ENCODE results near the gene PI4KA. TPM values are rescaled to one million over a fixed set of nuclear protein-coding genes. Genes with fewer than 3 reads are reported as not detected.
"Not testable (repeated sequence)": the region's sequence is repeated elsewhere in the genome, so short reads cannot be mapped to it uniquely, and the experiment has no call there.

PI4KA gene
- total and polyA plus RNA-seq, 2 experiments from 2014 or later = 17.1 to 38.1 TPM

DNA sequence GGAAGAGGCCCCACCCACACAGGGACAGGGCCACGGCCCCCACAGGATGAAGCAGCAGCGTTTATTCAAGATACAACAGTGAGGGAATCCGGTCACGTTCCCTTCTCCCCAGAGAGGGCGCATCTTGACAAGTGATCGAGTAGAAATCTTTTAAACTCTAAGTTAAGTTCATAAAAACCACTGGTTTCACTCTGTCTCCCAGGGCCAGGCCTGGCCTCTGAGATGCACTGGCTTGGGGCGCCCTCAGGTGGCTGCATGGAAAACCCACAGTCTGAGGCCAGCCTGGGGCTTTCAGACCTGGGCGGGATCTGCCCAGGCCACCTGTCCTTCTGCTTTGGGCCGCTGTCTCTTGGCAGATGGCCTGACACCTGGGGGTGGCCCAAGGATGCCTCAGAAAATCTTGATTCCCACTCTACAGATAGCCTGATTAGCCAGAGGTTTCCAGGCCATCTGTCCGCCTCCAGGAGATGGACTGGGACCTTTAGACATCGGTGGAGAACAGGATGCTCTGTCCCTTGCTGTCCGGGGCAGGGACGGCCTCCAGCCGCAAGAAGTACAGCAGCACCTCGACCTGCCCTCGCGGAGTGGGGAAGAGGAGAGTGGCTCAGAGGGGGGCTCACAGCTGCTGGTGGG lies 161.0 kb downstream of the PI4KA start:
- not testable (repeated sequence) for H3K27ac ChIP-seq (ENCODE audit: low read depth); H2AFZ ChIP-seq

DNA sequence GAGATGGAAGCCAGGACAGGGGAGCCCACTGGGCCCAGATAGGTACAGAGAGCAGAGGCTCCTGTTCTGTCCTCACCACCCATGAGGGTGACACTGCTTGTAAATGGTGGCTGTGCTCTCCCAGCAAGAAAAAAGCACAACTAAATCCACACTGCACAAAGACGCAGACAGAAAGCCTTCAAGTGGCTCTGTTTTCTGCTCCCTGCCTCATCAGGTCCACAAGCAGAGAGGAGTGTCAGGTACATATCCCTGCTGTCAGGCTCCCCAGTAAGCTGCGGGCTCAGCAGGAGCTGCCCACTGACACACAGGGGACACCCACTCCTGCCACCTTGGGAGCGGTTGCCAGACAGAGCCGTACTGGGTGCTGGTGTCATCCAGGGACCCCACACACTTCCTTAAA lies 162.6 kb downstream of the PI4KA start:
- not testable (repeated sequence) for H3K27me3 ChIP-seq (ENCODE audit: insufficient read depth); H3K9me3 Mint-ChIP-seq; H3K36me3 Mint-ChIP-seq (ENCODE audit: low read depth); H4K20me1 ChIP-seq (replicated peaks; ENCODE audit: insufficient read depth); H3K27ac Mint-ChIP-seq; H3K4me2 ChIP-seq; DNase-seq (ENCODE audit: low spot score); H3K27ac ChIP-seq (ENCODE audit: low read depth); H3K4me3 ChIP-seq; H3K79me2 ChIP-seq (replicated peaks; ENCODE audit: insufficient read depth); H3K9me2 ChIP-seq (ENCODE audit: insufficient read depth); H3K4me1 ChIP-seq (ENCODE audit: insufficient read depth); H2AFZ ChIP-seq; H3K27me3 Mint-ChIP-seq (ENCODE audit: insufficient read depth, low read depth, poor library complexity); H3K4me3 Mint-ChIP-seq; H3F3A ChIP-seq (replicated peaks; ENCODE audit: low read depth); ATAC-seq; H3K36me3 ChIP-seq (ENCODE audit: insufficient read depth); H3K4me1 Mint-ChIP-seq

More for the DNA sequence above, 161.0 kb downstream of the PI4KA start:
- not testable (repeated sequence) for H3K4me1 Mint-ChIP-seq; H3K36me3 Mint-ChIP-seq (ENCODE audit: low read depth); H3K27ac Mint-ChIP-seq; H3K9me3 Mint-ChIP-seq; H3K4me1 ChIP-seq (ENCODE audit: insufficient read depth); H3K79me2 ChIP-seq (replicated peaks; ENCODE audit: insufficient read depth); H3K4me3 ChIP-seq; H3K4me3 Mint-ChIP-seq; H3K36me3 ChIP-seq (ENCODE audit: insufficient read depth); H4K20me1 ChIP-seq (replicated peaks; ENCODE audit: insufficient read depth); ATAC-seq; H3K27me3 ChIP-seq (ENCODE audit: insufficient read depth); H3K4me2 ChIP-seq; H3K27me3 Mint-ChIP-seq (ENCODE audit: insufficient read depth, low read depth, poor library complexity); H3K9me2 ChIP-seq (ENCODE audit: insufficient read depth); H3F3A ChIP-seq (replicated peaks; ENCODE audit: low read depth)
- TF ChIP-seq CTCF (conservative IDR thresholded peaks at IDR 0.05; ENCODE audit: low read depth in 2 of 2) = peak; percentile 26 to 40; a peak in 3 of 4 replicates
- DNase-seq (ENCODE audit: low spot score) = peak; percentile 73

GRCh38 chr22:20695205-20695604 lies 163.4 kb downstream of the PI4KA start:
- not testable (repeated sequence) for H3K36me3 Mint-ChIP-seq (ENCODE audit: low read depth); ATAC-seq; H3K4me1 ChIP-seq (ENCODE audit: insufficient read depth); H3K4me3 ChIP-seq; H3K27me3 ChIP-seq (ENCODE audit: insufficient read depth); H3K4me2 ChIP-seq; H3F3A ChIP-seq (replicated peaks; ENCODE audit: low read depth); H3K27me3 Mint-ChIP-seq (ENCODE audit: insufficient read depth, low read depth, poor library complexity); H3K27ac Mint-ChIP-seq; H3K9me3 Mint-ChIP-seq; H3K79me2 ChIP-seq (replicated peaks; ENCODE audit: insufficient read depth); H2AFZ ChIP-seq; H3K4me1 Mint-ChIP-seq; H3K27ac ChIP-seq (ENCODE audit: low read depth); DNase-seq (ENCODE audit: low spot score); H3K36me3 ChIP-seq (ENCODE audit: insufficient read depth); H4K20me1 ChIP-seq (replicated peaks; ENCODE audit: insufficient read depth); H3K4me3 Mint-ChIP-seq; H3K9me2 ChIP-seq (ENCODE audit: insufficient read depth)

GRCh38 chr22:20694256-20694655 lies 164.4 kb downstream of the PI4KA start:
- H3K4me2 ChIP-seq; H3K27ac ChIP-seq (ENCODE audit: low read depth); ATAC-seq; DNase-seq (ENCODE audit: low spot score); H3K27me3 ChIP-seq (ENCODE audit: insufficient read depth); H3F3A ChIP-seq (replicated peaks; ENCODE audit: low read depth); H3K9me3 Mint-ChIP-seq; H3K27me3 Mint-ChIP-seq (ENCODE audit: insufficient read depth, low read depth, poor library complexity); H3K36me3 Mint-ChIP-seq (ENCODE audit: low read depth); H4K20me1 ChIP-seq (replicated peaks; ENCODE audit: insufficient read depth); H3K4me3 Mint-ChIP-seq; H3K4me3 ChIP-seq; H3K36me3 ChIP-seq (ENCODE audit: insufficient read depth); H3K9me2 ChIP-seq (ENCODE audit: insufficient read depth); H3K79me2 ChIP-seq (replicated peaks; ENCODE audit: insufficient read depth); H3K4me1 Mint-ChIP-seq; H2AFZ ChIP-seq; H3K27ac Mint-ChIP-seq; H3K4me1 ChIP-seq (ENCODE audit: insufficient read depth): not testable (repeated sequence)

DNA sequence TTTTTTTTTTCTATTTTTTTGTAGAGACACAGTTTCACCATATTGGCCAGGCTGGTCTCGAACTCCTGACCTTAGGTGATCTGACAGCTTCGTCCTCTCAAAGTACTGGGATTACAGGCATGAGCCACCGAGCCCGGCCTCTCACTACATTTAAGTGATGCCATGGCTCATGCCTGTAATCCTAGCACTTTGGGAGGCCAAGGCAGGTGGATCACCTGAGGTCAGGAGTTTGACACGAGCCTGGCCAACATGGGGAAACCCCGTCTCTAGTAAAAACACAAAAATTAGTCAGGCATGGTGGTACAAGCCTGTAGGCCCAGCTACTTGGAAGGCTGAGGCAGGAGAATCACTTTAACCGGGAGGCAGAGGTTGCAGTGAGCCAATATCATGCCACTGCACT lies 165.7 kb downstream of the PI4KA start:
- H3K36me3 ChIP-seq (ENCODE audit: insufficient read depth); H3K36me3 Mint-ChIP-seq (ENCODE audit: low read depth); H3K9me2 ChIP-seq (ENCODE audit: insufficient read depth); H3K4me2 ChIP-seq; H3K27me3 ChIP-seq (ENCODE audit: insufficient read depth); H3K27ac Mint-ChIP-seq; H3K4me3 Mint-ChIP-seq; H3K27me3 Mint-ChIP-seq (ENCODE audit: insufficient read depth, low read depth, poor library complexity); H3K79me2 ChIP-seq (replicated peaks; ENCODE audit: insufficient read depth); H3K4me1 Mint-ChIP-seq; DNase-seq (ENCODE audit: low spot score); H3F3A ChIP-seq (replicated peaks; ENCODE audit: low read depth); H4K20me1 ChIP-seq (replicated peaks; ENCODE audit: insufficient read depth); H3K27ac ChIP-seq (ENCODE audit: low read depth); ATAC-seq; H3K9me3 Mint-ChIP-seq; H3K4me1 ChIP-seq (ENCODE audit: insufficient read depth); H2AFZ ChIP-seq; H3K4me3 ChIP-seq: not testable (repeated sequence)

DNA sequence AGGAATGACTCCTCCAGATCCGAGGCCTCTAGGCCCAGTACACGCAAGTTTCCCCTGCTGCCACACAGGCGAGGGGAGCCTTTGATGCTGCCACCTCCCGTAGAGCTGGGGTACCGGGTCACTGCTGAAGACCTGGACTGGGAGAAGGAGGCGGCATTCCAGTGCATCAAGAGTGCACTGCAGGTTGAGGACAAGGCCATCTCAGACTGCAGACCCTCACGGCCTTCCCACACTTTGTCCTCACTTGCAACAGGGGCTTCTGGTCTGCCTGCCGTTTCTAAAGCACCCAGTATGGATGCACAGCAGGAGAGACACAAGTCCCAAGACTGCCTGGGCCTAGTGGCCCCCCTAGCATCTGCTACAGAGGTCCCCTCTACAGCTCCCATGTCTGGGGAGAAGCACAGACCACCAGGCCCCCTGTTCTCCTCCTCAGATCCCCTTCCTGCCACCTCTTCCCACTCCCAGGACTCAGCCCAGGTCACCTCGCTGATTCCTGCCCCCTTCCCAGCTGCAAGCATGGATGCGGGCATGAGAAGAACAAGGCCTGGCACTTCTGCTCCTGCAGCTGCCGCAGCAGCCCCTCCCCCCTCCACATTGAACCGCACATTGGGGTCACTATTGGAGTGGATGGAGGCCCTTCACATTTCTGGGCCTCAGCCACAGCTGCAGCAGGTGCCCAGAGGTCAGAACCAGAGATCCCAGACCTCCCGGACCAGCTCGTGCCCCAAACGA lies 167.9 kb downstream of the PI4KA start:
- H3K27me3 ChIP-seq (ENCODE audit: insufficient read depth); H4K20me1 ChIP-seq (replicated peaks; ENCODE audit: insufficient read depth); H3K9me3 Mint-ChIP-seq; H3K79me2 ChIP-seq (replicated peaks; ENCODE audit: insufficient read depth); H3K4me1 Mint-ChIP-seq; H3K36me3 Mint-ChIP-seq (ENCODE audit: low read depth); H3K27ac ChIP-seq (ENCODE audit: low read depth); H3K9me2 ChIP-seq (ENCODE audit: insufficient read depth); H3F3A ChIP-seq (replicated peaks; ENCODE audit: low read depth); ATAC-seq; DNase-seq (ENCODE audit: low spot score); H3K4me3 ChIP-seq; H3K4me3 Mint-ChIP-seq; H3K27ac Mint-ChIP-seq; H3K36me3 ChIP-seq (ENCODE audit: insufficient read depth); H2AFZ ChIP-seq; H3K4me2 ChIP-seq; H3K4me1 ChIP-seq (ENCODE audit: insufficient read depth); H3K27me3 Mint-ChIP-seq (ENCODE audit: insufficient read depth, low read depth, poor library complexity): not testable (repeated sequence)
